ENCODE data around the gene GABBR1.

- TF ChIP-seq, protein P1, sequence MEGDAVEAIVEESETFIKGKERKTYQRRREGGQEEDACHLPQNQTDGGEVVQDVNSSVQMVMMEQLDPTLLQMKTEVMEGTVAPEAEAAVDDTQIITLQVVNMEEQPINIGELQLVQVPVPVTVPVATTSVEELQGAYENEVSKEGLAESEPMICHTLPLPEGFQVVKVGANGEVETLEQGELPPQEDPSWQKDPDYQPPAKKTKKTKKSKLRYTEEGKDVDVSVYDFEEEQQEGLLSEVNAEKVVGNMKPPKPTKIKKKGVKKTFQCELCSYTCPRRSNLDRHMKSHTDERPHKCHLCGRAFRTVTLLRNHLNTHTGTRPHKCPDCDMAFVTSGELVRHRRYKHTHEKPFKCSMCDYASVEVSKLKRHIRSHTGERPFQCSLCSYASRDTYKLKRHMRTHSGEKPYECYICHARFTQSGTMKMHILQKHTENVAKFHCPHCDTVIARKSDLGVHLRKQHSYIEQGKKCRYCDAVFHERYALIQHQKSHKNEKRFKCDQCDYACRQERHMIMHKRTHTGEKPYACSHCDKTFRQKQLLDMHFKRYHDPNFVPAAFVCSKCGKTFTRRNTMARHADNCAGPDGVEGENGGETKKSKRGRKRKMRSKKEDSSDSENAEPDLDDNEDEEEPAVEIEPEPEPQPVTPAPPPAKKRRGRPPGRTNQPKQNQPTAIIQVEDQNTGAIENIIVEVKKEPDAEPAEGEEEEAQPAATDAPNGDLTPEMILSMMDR (IDR thresholded peaks at IDR 0.05) = no peak
- TF ChIP-seq POLR2AphosphoS5 (IDR thresholded peaks at IDR 0.05) = no peak
Observed at GRCh38 chr6:29564875-29565274, 68.1 kb downstream of the GABBR1 start.
